Measurements from ENCODE around the gene CCDC187. TPM values are rescaled to one million over a fixed set of nuclear protein-coding genes. Genes with fewer than 3 reads are reported as not detected.
A peak's percentile ranks its signal among the peaks of the same experiment; 100 is the strongest.

CCDC187 gene
- total RNA-seq, 1 experiment from 2014 or later = not detected

- DNase-seq (ENCODE audit: low read depth, low spot score) = no peak
- in situ Hi-C loops (cut with HindIII; ENCODE audit: low pct_unique_long_range_greater_than_20kb, low sequenced_read_pairs) = no loop called here
Observed at GRCh38 chr9:136235171-136235570, 68.7 kb downstream of the CCDC187 start.

DNA sequence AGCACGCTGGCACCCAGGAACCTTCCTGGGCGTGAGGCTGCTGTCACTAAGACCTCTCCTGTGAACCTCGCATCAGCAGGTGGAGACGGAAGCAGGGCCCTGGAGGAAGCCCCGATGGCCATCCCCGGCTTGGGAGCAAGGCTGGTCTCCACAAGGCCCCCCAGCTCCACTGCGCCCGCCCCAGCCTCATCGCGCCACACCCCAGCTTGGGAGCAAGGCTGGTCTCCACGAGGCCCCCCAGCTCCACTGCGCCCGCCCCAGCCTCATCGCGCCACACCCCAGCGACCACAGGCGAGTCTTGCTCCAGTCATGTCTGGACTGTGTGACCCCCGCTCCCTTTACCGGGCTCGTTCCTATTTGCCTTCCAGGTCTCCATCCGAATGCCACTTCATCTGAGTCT is 69.3 kb downstream of the CCDC187 start:
- in situ Hi-C loops (cut with HindIII; ENCODE audit: low pct_unique_long_range_greater_than_20kb, low sequenced_read_pairs) = no loop called here
- no peak for DNase-seq (ENCODE audit: low read depth, low spot score)

- in situ Hi-C loops (cut with HindIII; ENCODE audit: low pct_unique_long_range_greater_than_20kb, low sequenced_read_pairs) = no loop called here
- DNase-seq (ENCODE audit: low read depth, low spot score) = no peak
Observed at GRCh38 chr9:136233868-136234267, 70.0 kb downstream of the CCDC187 start.

DNA sequence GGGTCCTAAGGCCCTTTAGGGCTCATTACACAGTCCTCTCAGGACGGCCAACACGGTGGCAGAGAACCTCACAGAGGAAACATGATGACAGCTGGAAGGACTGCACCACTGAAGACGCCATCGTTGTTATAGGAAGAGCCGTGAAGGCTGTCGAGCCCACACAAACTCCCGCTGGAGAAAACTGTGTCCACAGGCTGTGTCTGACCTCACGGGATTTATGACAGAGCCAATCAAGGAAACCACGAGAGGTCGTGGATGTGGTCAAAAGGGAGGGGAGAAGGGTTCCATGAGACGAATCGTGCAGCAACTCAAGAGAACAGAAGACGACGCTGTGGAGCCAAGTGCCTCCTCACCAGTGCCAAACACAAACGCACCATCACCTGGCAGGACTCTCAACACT is 70.5 kb downstream of the CCDC187 start:
- no peak for DNase-seq (ENCODE audit: low read depth, low spot score)
- in situ Hi-C loops (cut with HindIII; ENCODE audit: low pct_unique_long_range_greater_than_20kb, low sequenced_read_pairs) = no loop called here

- in situ Hi-C loops (cut with HindIII; ENCODE audit: low pct_unique_long_range_greater_than_20kb, low sequenced_read_pairs) = no loop called here
Observed at GRCh38 chr9:136232969-136233368, 70.9 kb downstream of the CCDC187 start.

DNA sequence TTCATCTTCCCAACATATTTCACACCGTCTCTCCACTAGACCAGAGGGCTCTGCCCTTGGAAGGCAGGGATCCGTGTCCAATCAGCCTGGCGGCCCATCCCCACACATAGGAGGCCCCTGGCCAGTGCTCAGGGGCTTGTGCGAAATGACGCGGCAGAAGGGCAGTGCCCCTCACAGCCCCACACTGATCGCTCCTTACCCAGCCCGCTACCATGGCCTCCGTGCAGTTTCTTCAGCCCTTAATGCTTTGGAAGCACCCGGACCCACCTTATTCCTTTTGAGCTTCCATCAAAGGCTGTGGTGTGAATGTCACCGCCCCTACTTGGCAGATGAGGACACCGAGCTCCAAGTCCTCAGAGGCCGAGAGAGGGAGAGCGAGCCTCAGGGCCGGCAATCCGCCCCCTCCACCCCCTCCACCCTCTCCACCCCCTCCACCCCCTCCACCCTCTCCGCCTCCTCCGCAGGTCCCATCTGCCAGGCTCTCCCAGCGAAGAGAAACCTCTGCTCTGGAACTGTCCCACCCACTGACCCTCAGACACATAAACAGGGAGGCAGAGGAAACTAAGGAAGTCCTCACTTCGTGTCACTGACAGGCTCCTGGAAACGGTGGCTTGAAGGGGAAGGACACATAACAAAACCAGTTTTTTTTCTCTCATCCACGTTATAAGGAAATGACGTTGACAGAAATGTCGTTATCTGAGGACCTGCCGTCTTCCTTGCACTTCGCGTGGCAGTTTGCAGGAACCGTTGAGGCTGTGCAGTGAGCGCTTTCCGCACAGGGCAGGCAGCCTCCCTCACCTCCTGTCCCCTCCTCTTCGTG is 72.2 kb downstream of the CCDC187 start:
- in situ Hi-C loops (cut with HindIII; ENCODE audit: low pct_unique_long_range_greater_than_20kb, low sequenced_read_pairs) = no loop called here
- no peak for DNase-seq (ENCODE audit: low read depth, low spot score)

More at GRCh38 chr9:136232969-136233368, 70.9 kb downstream of the CCDC187 start:
- no peak for DNase-seq (ENCODE audit: low read depth, low spot score)

DNA sequence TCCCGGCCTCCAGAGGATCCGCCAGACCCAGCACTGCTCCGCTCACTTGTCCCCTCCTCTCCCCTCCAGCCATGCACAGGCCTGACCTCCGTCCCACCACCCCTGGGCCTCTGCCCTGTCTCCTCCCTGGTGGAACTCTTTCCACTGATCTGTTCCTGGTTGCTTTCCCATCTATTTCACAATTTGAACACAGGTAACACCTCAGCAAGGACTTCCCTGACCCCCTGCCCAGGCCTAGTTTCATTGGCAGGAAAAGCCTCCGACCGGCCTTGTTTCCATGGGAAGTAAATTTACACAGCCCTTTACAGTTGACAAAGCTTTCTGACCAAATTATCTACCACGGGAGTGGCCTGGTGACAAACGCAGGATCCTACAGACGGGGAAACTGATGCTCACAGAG is 73.1 kb downstream of the CCDC187 start:
- in situ Hi-C loops (cut with HindIII; ENCODE audit: low pct_unique_long_range_greater_than_20kb, low sequenced_read_pairs) = no loop called here
- no peak for DNase-seq (ENCODE audit: low read depth, low spot score)

- in situ Hi-C loops (cut with HindIII; ENCODE audit: low pct_unique_long_range_greater_than_20kb, low sequenced_read_pairs) = no loop called here
- no peak for DNase-seq (ENCODE audit: low read depth, low spot score)
Observed at GRCh38 chr9:136230365-136230764, 73.5 kb downstream of the CCDC187 start.

DNA sequence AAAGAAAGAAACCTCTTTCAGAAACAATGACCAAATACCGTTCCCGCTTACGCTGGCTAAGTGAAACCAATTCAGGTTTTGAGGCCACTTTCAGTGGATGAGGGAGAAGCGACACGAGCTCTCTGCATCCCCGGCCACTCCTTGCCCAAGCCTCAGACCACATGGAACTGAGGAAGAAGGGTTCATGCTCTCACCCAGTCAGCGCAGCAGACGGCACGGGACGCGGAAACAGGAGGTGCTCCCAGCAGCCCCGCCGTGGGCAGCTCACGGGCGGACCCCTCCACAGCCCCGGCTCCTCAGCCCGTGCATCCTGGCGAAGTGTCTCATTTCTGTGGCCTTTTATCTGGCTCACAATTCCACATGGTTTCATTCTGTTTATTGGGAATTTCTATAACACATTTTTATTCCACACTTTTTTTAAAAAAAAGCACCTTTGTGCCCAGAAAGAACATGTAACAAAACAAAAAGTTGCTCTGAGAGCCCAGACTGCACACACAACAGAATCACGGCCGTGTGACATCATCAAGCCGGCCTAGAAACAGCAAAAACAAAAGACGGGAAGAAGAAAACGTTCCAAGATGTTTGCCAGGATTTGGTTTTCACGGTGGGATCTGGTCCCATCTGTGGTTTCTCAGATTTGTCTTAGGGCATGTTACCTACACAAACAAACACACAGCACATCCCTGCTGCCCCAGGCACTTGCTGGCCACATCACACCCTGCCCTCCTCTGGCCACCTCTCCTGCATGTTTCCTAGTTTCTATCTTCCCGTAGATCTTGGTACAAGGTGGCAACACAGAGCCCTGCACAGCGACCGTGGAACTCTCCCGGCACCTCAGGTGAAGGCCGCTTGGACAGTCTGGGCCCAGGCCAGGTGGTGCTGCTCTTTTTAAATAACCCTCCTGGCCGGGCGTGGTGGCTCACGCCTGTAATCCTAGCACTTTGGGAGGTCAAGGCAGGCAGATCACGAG is 74.5 kb downstream of the CCDC187 start:
- in situ Hi-C loops (cut with HindIII; ENCODE audit: low pct_unique_long_range_greater_than_20kb, low sequenced_read_pairs) = no loop called here

GRCh38 chr9:136228107-136228875 is 75.6 kb downstream of the CCDC187 start:
- in situ Hi-C loops (cut with HindIII; ENCODE audit: low pct_unique_long_range_greater_than_20kb, low sequenced_read_pairs) = no loop called here
- peak; percentile 19 for DNase-seq (ENCODE audit: low read depth, low spot score)

More for the DNA sequence above, 74.5 kb downstream of the CCDC187 start:
- no peak for DNase-seq (ENCODE audit: low read depth, low spot score)

DNA sequence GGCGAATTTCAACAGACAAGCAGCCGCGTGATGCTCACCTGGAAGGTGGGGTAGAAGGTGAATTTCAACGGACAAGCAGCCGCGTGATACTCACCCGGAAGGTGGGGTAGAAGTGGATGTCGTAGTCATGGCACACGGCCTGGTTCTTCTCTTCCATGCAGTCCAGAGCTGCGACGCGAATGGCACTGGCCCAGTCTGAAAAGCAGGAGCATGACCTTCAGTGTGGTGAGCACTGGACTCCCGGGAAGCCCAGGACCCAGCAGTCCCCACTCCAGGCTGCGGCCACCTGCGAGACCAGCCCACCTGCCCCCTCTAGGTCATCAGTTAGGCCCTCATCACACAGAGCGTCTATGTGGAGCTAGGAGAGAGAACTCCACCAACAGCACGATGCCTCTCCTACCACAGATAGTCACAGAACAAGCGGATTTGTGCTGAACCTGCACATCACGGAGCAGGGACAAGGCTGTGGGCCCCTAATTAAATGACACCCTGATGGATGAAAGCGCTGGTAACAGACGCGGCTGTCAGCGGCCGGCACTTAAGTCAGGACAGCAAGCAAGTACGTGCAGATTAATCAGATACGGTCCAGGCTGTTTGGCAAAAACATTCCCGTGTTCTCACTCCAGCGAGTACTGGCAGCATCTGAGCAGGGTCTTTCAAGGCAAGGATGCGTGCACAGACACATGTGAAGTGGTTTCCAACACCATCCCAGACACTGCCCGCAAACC is 77.0 kb downstream of the CCDC187 start:
- in situ Hi-C loops (cut with HindIII; ENCODE audit: low pct_unique_long_range_greater_than_20kb, low sequenced_read_pairs) = no loop called here
- DNase-seq (ENCODE audit: low read depth, low spot score) = no peak

GRCh38 chr9:136225748-136226679 is 77.9 kb downstream of the CCDC187 start:
- peak; percentile 68 for DNase-seq (ENCODE audit: low read depth, low spot score)

GRCh38 chr9:136225366-136225747 is 78.5 kb downstream of the CCDC187 start:
- in situ Hi-C loops (cut with HindIII; ENCODE audit: low pct_unique_long_range_greater_than_20kb, low sequenced_read_pairs) = no loop called here
- no peak for DNase-seq (ENCODE audit: low read depth, low spot score)

More at GRCh38 chr9:136225748-136226679, 77.9 kb downstream of the CCDC187 start:
- in situ Hi-C loops (cut with HindIII; ENCODE audit: low pct_unique_long_range_greater_than_20kb, low sequenced_read_pairs) = no loop called here

- in situ Hi-C loops (cut with HindIII; ENCODE audit: low pct_unique_long_range_greater_than_20kb, low sequenced_read_pairs) = no loop called here
- DNase-seq (ENCODE audit: low read depth, low spot score) = no peak
Observed at GRCh38 chr9:136223871-136224640, 79.8 kb downstream of the CCDC187 start.

- in situ Hi-C loops (cut with HindIII; ENCODE audit: low pct_unique_long_range_greater_than_20kb, low sequenced_read_pairs) = no loop called here
- no peak for DNase-seq (ENCODE audit: low read depth, low spot score)
Observed at GRCh38 chr9:136222906-136223285, 81.0 kb downstream of the CCDC187 start.
